A673 (cell line): ENCODE data around the gene DLGAP1.

Experiments used
- EZH2 ChIP-seq: fragments of 200-600 bp; sonication (generic); IDR thresholded peaks from 2 replicates; pipeline ENCODE4 v1.6.1; 2017; ENCODE audit warnings: borderline replicate concordance, low read depth, mild to moderate bottlenecking, mixed read lengths, antibody characterized with exemption, low read length; ENCODE audit not compliant: poor library complexity, severe bottlenecking
- TF ChIP-seq, protein P1 (sequence below): fragments of 300-800, 200-600 bp; sonication (generic); conservative IDR thresholded peaks from 2 replicates; pipeline ENCODE4 v1.5.1; 2017; ENCODE audit warnings: low read depth, mild to moderate bottlenecking, antibody characterized with exemption, low read length, moderate library complexity, mixed read lengths

DNA sequence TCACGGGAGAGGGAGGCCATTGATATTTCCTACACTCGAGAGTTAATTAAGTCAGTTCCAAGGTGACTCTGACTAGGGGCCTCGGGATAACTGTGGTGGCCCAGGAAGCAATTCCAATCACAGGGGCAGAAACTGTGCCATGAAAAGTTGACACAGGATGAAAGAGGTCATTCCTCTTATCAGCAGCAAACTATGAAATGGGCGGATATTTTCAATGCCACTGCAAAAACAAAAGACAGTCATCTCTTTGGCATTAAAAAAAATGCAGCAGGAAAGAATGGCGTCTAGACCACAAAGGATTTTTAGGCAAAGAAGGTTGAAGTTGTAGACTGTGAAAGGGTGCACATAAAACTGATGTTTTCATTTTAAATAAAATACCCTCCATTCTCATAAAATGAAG lies 955.1 kb downstream of the DLGAP1 start:
- TF ChIP-seq, protein P1, sequence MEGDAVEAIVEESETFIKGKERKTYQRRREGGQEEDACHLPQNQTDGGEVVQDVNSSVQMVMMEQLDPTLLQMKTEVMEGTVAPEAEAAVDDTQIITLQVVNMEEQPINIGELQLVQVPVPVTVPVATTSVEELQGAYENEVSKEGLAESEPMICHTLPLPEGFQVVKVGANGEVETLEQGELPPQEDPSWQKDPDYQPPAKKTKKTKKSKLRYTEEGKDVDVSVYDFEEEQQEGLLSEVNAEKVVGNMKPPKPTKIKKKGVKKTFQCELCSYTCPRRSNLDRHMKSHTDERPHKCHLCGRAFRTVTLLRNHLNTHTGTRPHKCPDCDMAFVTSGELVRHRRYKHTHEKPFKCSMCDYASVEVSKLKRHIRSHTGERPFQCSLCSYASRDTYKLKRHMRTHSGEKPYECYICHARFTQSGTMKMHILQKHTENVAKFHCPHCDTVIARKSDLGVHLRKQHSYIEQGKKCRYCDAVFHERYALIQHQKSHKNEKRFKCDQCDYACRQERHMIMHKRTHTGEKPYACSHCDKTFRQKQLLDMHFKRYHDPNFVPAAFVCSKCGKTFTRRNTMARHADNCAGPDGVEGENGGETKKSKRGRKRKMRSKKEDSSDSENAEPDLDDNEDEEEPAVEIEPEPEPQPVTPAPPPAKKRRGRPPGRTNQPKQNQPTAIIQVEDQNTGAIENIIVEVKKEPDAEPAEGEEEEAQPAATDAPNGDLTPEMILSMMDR: no peak
- TF ChIP-seq EZH2: no peak
